Astrocyte of the cerebellum (primary cell): ENCODE measurements around the gene SYT7.

Experiments used
- DNase-seq: peaks from one replicate; pipeline ENCODE4 v3.0.0-alpha.2; 2011; ENCODE audit warnings: low read depth
- H3K4me3 ChIP-seq: 2 replicates; pipeline ENCODE4 v1.5.1; 2011; ENCODE audit warnings: mild to moderate bottlenecking, low read depth, low read length, moderate library complexity
- CTCF ChIP-seq: IDR thresholded peaks from 2 replicates; pipeline ENCODE4 v1.5.1; 2012; ENCODE audit warnings: low read length, low read depth, moderate library complexity, mild to moderate bottlenecking; ENCODE audit errors: missing control alignments
- in situ Hi-C: cut with HindIII; loops from 2 replicates; pipeline ENCODE4 v1.10.0; 2017; ENCODE audit warnings: low sequenced_read_pairs

Gene SYT7

GRCh38 chr11:61626580-61627380 is 45.9 kb upstream of the SYT7 start:
- in situ Hi-C loops = no loop called here
- DNase-seq = no peak

GRCh38 chr11:61625525-61625924 is 44.6 kb upstream of the SYT7 start:
- no peak for TF ChIP-seq CTCF

More at GRCh38 chr11:61626580-61627380, 45.9 kb upstream of the SYT7 start:
- TF ChIP-seq CTCF = no peak
- H3K4me3 ChIP-seq = no peak overlapping the region

DNA sequence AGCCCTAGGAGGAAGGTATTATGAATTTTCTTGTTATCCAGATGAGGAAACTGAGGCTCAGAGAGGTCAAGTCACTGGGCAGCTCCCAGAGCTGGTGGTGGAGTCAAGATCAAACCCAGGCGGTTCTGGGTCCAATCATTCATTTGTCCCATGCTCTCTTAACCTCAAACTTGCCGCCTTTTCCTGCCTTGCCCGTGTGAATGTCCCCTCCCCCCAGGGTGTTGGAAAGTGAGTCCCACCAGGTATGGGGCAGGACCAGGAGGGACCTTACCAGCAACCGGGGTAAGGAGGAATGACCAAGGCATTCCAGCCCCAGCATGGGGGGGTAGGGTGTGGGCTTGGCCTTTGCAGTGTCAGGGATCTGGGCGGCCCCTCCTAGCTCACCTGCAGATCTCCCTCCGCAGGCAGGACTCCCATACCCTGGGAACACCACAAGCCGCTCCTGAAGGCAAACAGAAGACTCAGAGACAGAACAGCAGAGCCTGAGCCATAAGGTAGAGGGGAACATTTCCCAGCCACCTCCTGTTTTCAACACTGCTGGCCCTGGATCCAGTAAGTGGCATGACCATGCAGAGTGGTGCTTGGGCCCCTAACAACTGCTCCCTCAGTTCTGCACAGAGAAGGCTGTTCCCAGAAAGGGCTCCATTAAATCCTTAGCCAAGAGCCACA is 41.2 kb upstream of the SYT7 start:
- DNase-seq = no peak
- in situ Hi-C loops = no loop called here
- no peak overlapping the region for H3K4me3 ChIP-seq
- TF ChIP-seq CTCF = no peak

More at GRCh38 chr11:61625525-61625924, 44.6 kb upstream of the SYT7 start:
- in situ Hi-C loops = no loop called here
- no peak for DNase-seq
- H3K4me3 ChIP-seq = no peak overlapping the region

- no peak for TF ChIP-seq CTCF
- H3K4me3 ChIP-seq = no peak overlapping the region
- no peak for DNase-seq
- in situ Hi-C loops = no loop called here
Observed at GRCh38 chr11:61619471-61620226, 38.8 kb upstream of the SYT7 start.

GRCh38 chr11:61618978-61619377 is 38.1 kb upstream of the SYT7 start:
- no peak for DNase-seq
- no peak for TF ChIP-seq CTCF
- in situ Hi-C loops = no loop called here
- H3K4me3 ChIP-seq = no peak overlapping the region

DNA sequence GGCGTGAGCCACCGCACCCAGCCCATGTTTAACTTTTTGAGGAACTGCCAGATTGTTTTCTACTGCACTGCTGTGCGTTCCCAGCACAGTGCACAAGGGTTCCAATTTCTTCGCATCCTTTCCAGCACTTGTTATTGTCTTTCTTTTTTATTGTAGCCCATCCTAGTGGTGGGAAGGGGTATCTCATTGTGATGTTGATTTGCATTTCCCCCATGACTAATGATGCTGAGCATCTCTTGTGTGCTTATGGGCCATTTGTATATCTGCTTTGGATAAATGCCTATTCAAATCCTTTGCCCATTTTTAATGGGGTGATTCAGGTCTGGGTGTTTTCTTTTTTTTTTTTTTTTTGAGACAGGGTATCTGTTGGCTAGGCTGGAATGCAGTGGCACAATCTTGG is 36.6 kb upstream of the SYT7 start:
- H3K4me3 ChIP-seq = no peak overlapping the region
- in situ Hi-C loops = no loop called here
- DNase-seq = no peak
- no peak for TF ChIP-seq CTCF
